HEK293 (cell line): ENCODE measurements around the gene NATD1.

ENCODE experiments used
- CTCF ChIA-PET: fragments of 350-600 bp; formaldehyde crosslinking; extraction: SDS; loops from one replicate; lab custom pipeline; 2021; ENCODE audit warnings: antibody characterized with exemption; lab: Yijun Ruan, JAX
- POLR2A ChIA-PET: fragments of 300-600 bp; formaldehyde crosslinking; extraction: SDS; loops from one replicate; lab custom pipeline; 2020; ENCODE audit warnings: antibody characterized with exemption, inconsistent platforms; lab: Yijun Ruan, JAX
- H3K27ac ChIP-seq: fragments of 200-500 bp; sonication (Bioruptor generic); 2 replicates; pipeline ENCODE4 v1.5.1; 2014; ENCODE audit warnings: low read depth, low read length, control low read depth, inconsistent platforms; ENCODE audit errors: extremely low read depth
- H3K36me3 ChIP-seq, 2 experiments: fragments of 200-500 bp in 1 of 2; sonication (Bioruptor generic) in 1 of 2; 1 replicate in 1 of 2; 2 replicates in 1 of 2; pipeline ENCODE4 v1.5.1; 2014 to 2017; ENCODE audit warnings: inconsistent platforms in 2 of 2, low read length in 2 of 2; ENCODE audit not compliant: control insufficient read depth in 2 of 2, insufficient read depth in 1 of 2
- H3K4me1 ChIP-seq: fragments of 200-500 bp; sonication (Bioruptor generic); 2 replicates; pipeline ENCODE4 v1.5.1; 2014; ENCODE audit warnings: mild to moderate bottlenecking, low read length, inconsistent platforms; ENCODE audit not compliant: control insufficient read depth, insufficient read depth
- H3K4me3 ChIP-seq: 2 replicates; pipeline ENCODE4 v1.5.1; 2011; ENCODE audit warnings: low read depth, mild to moderate bottlenecking, control low read depth, low read length, moderate library complexity
- H3K9me3 ChIP-seq: fragments of 200-500 bp; sonication (Bioruptor generic); 2 replicates; pipeline ENCODE4 v1.5.1; 2014; ENCODE audit warnings: low read depth, low read length, inconsistent platforms; ENCODE audit not compliant: control insufficient read depth, insufficient read depth
- KLF1 ChIP-seq: fragments of 450-650 bp; formaldehyde crosslinking; IDR thresholded peaks from 2 replicates; pipeline ENCODE4 v1.5.1; 2016; ENCODE audit warnings: missing biosample characterization, missing genetic modification characterization
- MZF1 ChIP-seq: fragments of 450-650 bp; formaldehyde crosslinking; IDR thresholded peaks from 2 replicates; pipeline ENCODE4 v1.5.1; 2017; ENCODE audit warnings: missing biosample characterization, missing genetic modification characterization, borderline replicate concordance
- SCRT2 ChIP-seq: fragments of 450-650 bp; formaldehyde crosslinking; IDR thresholded peaks from 2 replicates; pipeline ENCODE4 v1.5.1; 2016; ENCODE audit warnings: missing biosample characterization, missing genetic modification characterization
- ZBTB48 ChIP-seq: fragments of 450-650 bp; formaldehyde crosslinking; IDR thresholded peaks from 2 replicates; pipeline ENCODE4 v1.5.1; 2016; ENCODE audit warnings: missing biosample characterization, missing genetic modification characterization
- ZFP37 ChIP-seq: fragments of 450-650 bp; formaldehyde crosslinking; IDR thresholded peaks from 2 replicates; pipeline ENCODE4 v1.5.1; 2016; ENCODE audit warnings: missing biosample characterization, missing genetic modification characterization
- ZFP41 ChIP-seq: fragments of 450-650 bp; formaldehyde crosslinking; IDR thresholded peaks from 2 replicates; pipeline ENCODE4 v1.5.1; 2016; ENCODE audit warnings: missing biosample characterization, missing genetic modification characterization, borderline replicate concordance
- ZNF148 ChIP-seq: fragments of 450-650 bp; formaldehyde crosslinking; IDR thresholded peaks from 2 replicates; pipeline ENCODE4 v1.5.0; 2017; ENCODE audit warnings: missing biosample characterization, missing genetic modification characterization, borderline replicate concordance
- ZNF2 ChIP-seq: fragments of 450-650 bp; formaldehyde crosslinking; IDR thresholded peaks from 2 replicates; pipeline ENCODE4 v1.5.1; 2016; ENCODE audit warnings: missing biosample characterization, missing genetic modification characterization
- ZNF335 ChIP-seq: fragments of 450-650 bp; formaldehyde crosslinking; conservative IDR thresholded peaks from 2 replicates; pipeline ENCODE4 v1.5.1; 2016; ENCODE audit warnings: missing biosample characterization, missing genetic modification characterization
- ZNF366 ChIP-seq: fragments of 450-650 bp; formaldehyde crosslinking; conservative IDR thresholded peaks from 2 replicates; pipeline ENCODE4 v1.5.1; 2016; ENCODE audit warnings: missing biosample characterization, missing genetic modification characterization
- ZNF433 ChIP-seq: fragments of 450-650 bp; formaldehyde crosslinking; IDR thresholded peaks from 2 replicates; pipeline ENCODE4 v1.5.1; 2016; ENCODE audit warnings: missing biosample characterization, missing genetic modification characterization, low read depth
- ZNF501 ChIP-seq: fragments of 450-650 bp; formaldehyde crosslinking; IDR thresholded peaks from 2 replicates; pipeline ENCODE4 v1.5.1; 2016; ENCODE audit warnings: missing biosample characterization, missing genetic modification characterization
- ZNF623 ChIP-seq: fragments of 450-650 bp; formaldehyde crosslinking; IDR thresholded peaks from 2 replicates; pipeline ENCODE4 v1.5.1; 2016; ENCODE audit warnings: missing biosample characterization, missing genetic modification characterization
- ZNF639 ChIP-seq: fragments of 450-650 bp; formaldehyde crosslinking; IDR thresholded peaks from 2 replicates; pipeline ENCODE4 v1.5.1; 2016; ENCODE audit warnings: missing biosample characterization, missing genetic modification characterization
- ZNF664 ChIP-seq: fragments of 450-650 bp; formaldehyde crosslinking; IDR thresholded peaks from 2 replicates; pipeline ENCODE4 v1.5.1; 2016; ENCODE audit warnings: missing biosample characterization, missing genetic modification characterization
- ZNF701 ChIP-seq: fragments of 450-650 bp; formaldehyde crosslinking; IDR thresholded peaks from 2 replicates; pipeline ENCODE4 v1.5.1; 2016; ENCODE audit warnings: missing biosample characterization, missing genetic modification characterization
- ZNF76 ChIP-seq: fragments of 450-650 bp; formaldehyde crosslinking; IDR thresholded peaks from 2 replicates; pipeline ENCODE4; 2016; ENCODE audit warnings: low read depth, missing biosample characterization, missing genetic modification characterization, borderline replicate concordance
- ZNF791 ChIP-seq: fragments of 450-650 bp; formaldehyde crosslinking; IDR thresholded peaks from 2 replicates; pipeline ENCODE4 v1.5.1; 2016; ENCODE audit warnings: missing biosample characterization, missing genetic modification characterization
- TF ChIP-seq, protein P1 (sequence below): fragments of 450-650 bp; formaldehyde crosslinking; IDR thresholded peaks from 2 replicates; pipeline ENCODE4; 2016; ENCODE audit warnings: missing biosample characterization, missing genetic modification characterization
- TF ChIP-seq, protein P2 (sequence below): fragments of 450-650 bp; formaldehyde crosslinking; IDR thresholded peaks from 2 replicates; pipeline ENCODE4 v1.5.1; 2016; ENCODE audit warnings: missing biosample characterization, missing genetic modification characterization
- TF ChIP-seq, protein P3 (sequence below): fragments of 450-650 bp; formaldehyde crosslinking; conservative IDR thresholded peaks from 2 replicates; pipeline ENCODE4 v1.5.1; 2016; ENCODE audit warnings: low read depth, missing biosample characterization, missing genetic modification characterization
- TF ChIP-seq, protein P4 (sequence below): fragments of 450-650 bp; formaldehyde crosslinking; IDR thresholded peaks from 2 replicates; pipeline ENCODE4 v1.5.1; 2016; ENCODE audit warnings: missing biosample characterization, missing genetic modification characterization

The NATD1 gene

DNA sequence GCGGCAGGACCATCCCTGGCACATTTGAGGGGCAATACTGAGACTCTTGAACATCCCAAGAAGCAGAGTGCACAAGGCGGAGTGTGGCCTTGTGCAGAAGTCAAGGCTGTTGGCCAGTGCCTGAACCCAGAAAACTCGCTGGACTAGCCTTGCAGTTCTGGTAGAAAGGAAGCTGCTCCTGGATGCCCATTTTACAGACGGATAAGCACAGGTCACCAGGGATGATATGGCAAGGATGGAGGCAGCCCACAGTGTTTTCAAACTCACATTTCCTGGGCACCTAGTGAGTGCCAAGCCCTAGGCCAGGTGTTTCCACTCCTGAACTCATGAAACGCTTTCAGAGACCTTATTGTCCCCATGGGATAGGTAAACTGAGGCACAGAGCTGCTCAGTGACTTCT lies 29.6 kb upstream of the NATD1 start:
- no peak overlapping the region for H3K4me3 ChIP-seq
- peaks cover 0 to 9% of the 10 kb centered on the region in 2 experiments; a peak in 1 of 3 replicates for H3K36me3 ChIP-seq
- POLR2A ChIA-PET = no interaction called here
- no peak overlapping the region for H3K27ac ChIP-seq
- CTCF ChIA-PET = interaction anchor here (0.7 to 5.1 kb wide), 6 partner anchors 32 to 239 kb away, joined by 3 to 63 read pairs (median 4); no protein-coding TSS in a partner anchor
- no peaks in the 10 kb centered on the region for H3K9me3 ChIP-seq
- TF ChIP-seq, protein P1, sequence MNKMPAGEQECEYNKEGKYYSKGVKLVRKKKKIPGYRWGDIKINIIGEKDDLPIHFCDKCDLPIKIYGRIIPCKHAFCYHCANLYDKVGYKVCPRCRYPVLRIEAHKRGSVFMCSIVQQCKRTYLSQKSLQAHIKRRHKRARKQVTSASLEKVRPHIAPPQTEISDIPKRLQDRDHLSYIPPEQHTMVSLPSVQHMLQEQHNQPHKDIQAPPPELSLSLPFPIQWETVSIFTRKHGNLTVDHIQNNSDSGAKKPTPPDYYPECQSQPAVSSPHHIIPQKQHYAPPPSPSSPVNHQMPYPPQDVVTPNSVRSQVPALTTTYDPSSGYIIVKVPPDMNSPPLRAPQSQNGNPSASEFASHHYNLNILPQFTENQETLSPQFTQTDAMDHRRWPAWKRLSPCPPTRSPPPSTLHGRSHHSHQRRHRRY (tag by site-specific recombination) = no peak
- TF ChIP-seq ZNF701 (tag by site-specific recombination) (no peak), ZBTB48 (tag by site-specific recombination) (0 out of 2 replicates have a peak, but pooled peaks have one; percentile 9), SCRT2 (tag by site-specific recombination) (no peak), ZFP41 (tag by site-specific recombination) (no peak), ZNF433 (no peak)
- TF ChIP-seq, protein P2, sequence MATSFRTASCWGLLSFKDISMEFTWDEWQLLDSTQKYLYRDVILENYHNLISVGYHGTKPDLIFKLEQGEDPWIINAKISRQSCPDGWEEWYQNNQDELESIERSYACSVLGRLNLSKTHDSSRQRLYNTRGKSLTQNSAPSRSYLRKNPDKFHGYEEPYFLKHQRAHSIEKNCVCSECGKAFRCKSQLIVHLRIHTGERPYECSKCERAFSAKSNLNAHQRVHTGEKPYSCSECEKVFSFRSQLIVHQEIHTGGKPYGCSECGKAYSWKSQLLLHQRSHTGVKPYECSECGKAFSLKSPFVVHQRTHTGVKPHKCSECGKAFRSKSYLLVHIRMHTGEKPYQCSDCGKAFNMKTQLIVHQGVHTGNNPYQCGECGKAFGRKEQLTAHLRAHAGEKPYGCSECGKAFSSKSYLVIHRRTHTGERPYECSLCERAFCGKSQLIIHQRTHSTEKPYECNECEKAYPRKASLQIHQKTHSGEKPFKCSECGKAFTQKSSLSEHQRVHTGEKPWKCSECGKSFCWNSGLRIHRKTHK (tag by site-specific recombination) = no peak
- peaks cover 20% of the 10 kb centered on the region for H3K4me1 ChIP-seq

- ChIA-PET CTCF (interaction anchor here (0.6 to 5.1 kb wide), 7 partner anchors 31 to 239 kb away, joined by 3 to 63 read pairs (median 3); no protein-coding TSS in a partner anchor), POLR2A (no interaction called here)
- Histone ChIP-seq H3K27ac (no peak overlapping the region), H3K4me3 (no peak overlapping the region), H3K9me3 (no peaks in the 10 kb centered on the region), H3K36me3 (peaks cover 0 to 3% of the 10 kb centered on the region in 2 experiments; a peak in 1 of 3 replicates), H3K4me1 (peaks cover 14% of the 10 kb centered on the region)
- TF ChIP-seq ZNF2 (no peak), ZNF366 (tag by site-specific recombination) (peak; percentile 79), ZNF501 (tag by site-specific recombination) (0 out of 2 replicates have a peak, but pooled peaks have one; percentile 20), ZNF623 (no peak), MZF1 (tag by site-specific recombination) (no peak), ZNF791 (tag by site-specific recombination) (no peak), ZNF335 (tag by site-specific recombination) (peak; percentile 84), ZBTB48 (tag by site-specific recombination) (no peak), ZNF639 (tag by site-specific recombination) (no peak; the same call in 1 of the 2 replicates), KLF1 (tag by site-specific recombination) (no peak), ZNF664 (no peak), ZFP37 (tag by site-specific recombination) (no peak), ZNF76 (tag by site-specific recombination) (no peak), ZNF148 (no peak)
- TF ChIP-seq, protein P3, sequence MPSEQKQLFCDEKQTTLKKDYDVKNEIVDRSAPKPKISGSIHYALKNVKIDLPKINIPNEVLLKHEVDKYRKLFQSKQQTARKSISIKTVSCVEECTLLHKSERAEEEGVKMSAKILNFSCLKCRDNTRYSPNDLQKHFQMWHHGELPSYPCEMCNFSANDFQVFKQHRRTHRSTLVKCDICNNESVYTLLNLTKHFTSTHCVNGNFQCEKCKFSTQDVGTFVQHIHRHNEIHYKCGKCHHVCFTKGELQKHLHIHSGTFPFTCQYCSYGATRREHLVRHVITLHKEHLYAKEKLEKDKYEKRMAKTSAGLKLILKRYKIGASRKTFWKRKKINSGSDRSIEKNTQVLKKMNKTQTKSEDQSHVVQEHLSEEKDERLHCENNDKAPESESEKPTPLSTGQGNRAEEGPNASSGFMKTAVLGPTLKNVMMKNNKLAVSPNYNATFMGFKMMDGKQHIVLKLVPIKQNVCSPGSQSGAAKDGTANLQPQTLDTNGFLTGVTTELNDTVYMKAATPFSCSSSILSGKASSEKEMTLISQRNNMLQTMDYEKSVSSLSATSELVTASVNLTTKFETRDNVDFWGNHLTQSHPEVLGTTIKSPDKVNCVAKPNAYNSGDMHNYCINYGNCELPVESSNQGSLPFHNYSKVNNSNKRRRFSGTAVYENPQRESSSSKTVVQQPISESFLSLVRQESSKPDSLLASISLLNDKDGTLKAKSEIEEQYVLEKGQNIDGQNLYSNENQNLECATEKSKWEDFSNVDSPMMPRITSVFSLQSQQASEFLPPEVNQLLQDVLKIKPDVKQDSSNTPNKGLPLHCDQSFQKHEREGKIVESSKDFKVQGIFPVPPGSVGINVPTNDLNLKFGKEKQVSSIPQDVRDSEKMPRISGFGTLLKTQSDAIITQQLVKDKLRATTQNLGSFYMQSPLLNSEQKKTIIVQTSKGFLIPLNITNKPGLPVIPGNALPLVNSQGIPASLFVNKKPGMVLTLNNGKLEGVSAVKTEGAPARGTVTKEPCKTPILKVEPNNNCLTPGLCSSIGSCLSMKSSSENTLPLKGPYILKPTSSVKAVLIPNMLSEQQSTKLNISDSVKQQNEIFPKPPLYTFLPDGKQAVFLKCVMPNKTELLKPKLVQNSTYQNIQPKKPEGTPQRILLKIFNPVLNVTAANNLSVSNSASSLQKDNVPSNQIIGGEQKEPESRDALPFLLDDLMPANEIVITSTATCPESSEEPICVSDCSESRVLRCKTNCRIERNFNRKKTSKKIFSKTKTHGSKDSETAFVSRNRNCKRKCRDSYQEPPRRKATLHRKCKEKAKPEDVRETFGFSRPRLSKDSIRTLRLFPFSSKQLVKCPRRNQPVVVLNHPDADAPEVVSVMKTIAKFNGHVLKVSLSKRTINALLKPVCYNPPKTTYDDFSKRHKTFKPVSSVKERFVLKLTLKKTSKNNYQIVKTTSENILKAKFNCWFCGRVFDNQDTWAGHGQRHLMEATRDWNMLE = no peak
- TF ChIP-seq, protein P4, sequence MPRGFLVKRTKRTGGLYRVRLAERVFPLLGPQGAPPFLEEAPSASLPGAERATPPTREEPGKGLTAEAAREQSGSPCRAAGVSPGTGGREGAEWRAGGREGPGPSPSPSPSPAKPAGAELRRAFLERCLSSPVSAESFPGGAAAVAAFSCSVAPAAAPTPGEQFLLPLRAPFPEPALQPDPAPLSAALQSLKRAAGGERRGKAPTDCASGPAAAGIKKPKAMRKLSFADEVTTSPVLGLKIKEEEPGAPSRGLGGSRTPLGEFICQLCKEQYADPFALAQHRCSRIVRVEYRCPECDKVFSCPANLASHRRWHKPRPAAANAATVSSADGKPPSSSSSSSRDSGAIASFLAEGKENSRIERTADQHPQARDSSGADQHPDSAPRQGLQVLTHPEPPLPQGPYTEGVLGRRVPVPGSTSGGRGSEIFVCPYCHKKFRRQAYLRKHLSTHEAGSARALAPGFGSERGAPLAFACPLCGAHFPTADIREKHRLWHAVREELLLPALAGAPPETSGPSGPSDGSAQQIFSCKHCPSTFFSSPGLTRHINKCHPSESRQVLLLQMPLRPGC = peak; percentile 87
Measured at GRCh38 chr17:21282231-21282630, 29.0 kb upstream of the NATD1 start.
